Mononuclear cell (primary cell): Measurements from ENCODE around the gene GRXCR2. TPM values are rescaled to one million over a fixed set of nuclear protein-coding genes. Genes with fewer than 3 reads are reported as not detected.
"Not testable (repeated sequence)": the region's sequence is repeated elsewhere in the genome, so short reads cannot be mapped to it uniquely, and the experiment has no call there.

Experiments used
- H3K27me3 ChIP-seq: 2 replicates; pipeline ENCODE4 v1.6.0; 2011; ENCODE audit warnings: low read length, control low read depth; ENCODE audit not compliant: insufficient read depth
- H3K4me1 ChIP-seq: 2 replicates; pipeline ENCODE4 v1.5.1; 2011; ENCODE audit warnings: mild to moderate bottlenecking, low read length, control low read depth; ENCODE audit not compliant: insufficient read depth
- H3K4me3 ChIP-seq: 2 replicates; pipeline ENCODE4 v1.5.1; 2011; ENCODE audit warnings: mild to moderate bottlenecking, low read length, moderate library complexity
- H3K9me3 ChIP-seq: 2 replicates; pipeline ENCODE4 v1.5.1; 2011; ENCODE audit warnings: low read depth, mild to moderate bottlenecking, control low read depth, low read length
- total RNA-seq: library from RNA; depleted of rRNA; stranded (reverse); fragments of >200 nt; gene quantifications from one replicate; pipeline ENCODE4 v1.2.3, GENCODE V29; 2012

The GRXCR2 gene
- total RNA-seq, 1 donor = not detected

DNA sequence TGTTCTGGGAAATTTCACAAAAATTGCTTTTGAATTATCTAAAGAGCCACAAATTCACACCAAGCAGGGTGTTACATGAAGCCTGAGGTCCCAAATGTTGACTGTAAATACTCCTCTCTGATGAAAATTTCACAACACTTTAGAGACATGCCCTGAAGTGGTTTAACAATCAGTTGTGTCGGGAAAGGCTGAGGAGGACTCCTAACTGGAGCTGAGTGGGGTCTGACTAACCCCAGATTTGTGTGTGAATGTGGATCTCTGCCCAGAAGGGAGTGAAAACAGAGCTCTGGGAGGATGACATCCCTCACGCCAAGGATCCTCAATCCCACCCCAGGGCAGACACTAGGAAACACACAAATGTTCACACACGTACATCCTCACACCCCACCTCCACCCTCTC is 31.1 kb upstream of the GRXCR2 start:
- H3K4me3 ChIP-seq = no peak overlapping the region
- H3K27me3 ChIP-seq = no peaks in the 10 kb centered on the region
- no peaks in the 10 kb centered on the region for H3K9me3 ChIP-seq
- H3K4me1 ChIP-seq = no peaks in the 10 kb centered on the region

GRCh38 chr5:145903113-145903512 is 30.3 kb upstream of the GRXCR2 start:
- Histone ChIP-seq H3K9me3 (no peaks in the 10 kb centered on the region), H3K27me3 (no peaks in the 10 kb centered on the region), H3K4me1 (no peaks in the 10 kb centered on the region), H3K4me3 (no peak overlapping the region)

DNA sequence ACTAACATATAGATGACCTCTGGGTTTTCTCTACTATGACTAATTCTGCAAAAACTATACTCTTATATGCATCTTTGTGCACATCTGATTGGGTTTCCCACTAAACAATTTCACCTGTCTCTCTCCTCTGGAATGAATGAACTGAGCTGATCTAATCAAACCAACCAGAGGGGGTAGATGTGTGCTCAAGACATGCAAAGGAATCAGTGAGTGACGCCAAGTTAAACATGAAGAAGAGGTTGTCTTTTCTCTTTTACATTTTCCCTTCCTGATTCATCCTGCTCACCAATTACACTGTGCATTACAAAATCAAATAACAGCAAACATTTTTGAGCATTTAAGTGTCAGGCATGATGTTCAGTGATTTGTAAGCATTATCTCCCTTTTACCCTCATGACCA is 29.6 kb upstream of the GRXCR2 start:
- H3K4me1 ChIP-seq = no peaks in the 10 kb centered on the region
- H3K4me3 ChIP-seq = no peak overlapping the region
- no peaks in the 10 kb centered on the region for H3K9me3 ChIP-seq
- no peaks in the 10 kb centered on the region for H3K27me3 ChIP-seq

DNA sequence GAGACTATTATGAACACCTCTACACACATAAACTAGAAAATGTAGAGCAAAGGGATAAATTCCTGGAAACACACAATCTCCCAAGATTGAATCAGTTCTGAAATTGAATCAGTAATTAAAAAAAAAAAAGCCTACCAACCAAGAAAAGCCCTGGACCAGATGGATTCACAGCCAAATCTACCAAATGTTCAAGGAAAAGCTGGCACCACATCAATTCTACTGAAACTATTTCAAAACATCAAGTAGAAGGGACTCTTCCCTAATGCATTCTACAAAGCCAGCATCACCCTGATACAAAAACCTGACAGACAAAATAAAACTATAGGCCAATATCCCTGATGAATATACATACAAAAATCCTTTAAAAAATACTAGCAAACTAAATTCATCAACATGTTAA is 25.4 kb upstream of the GRXCR2 start:
- H3K27me3 ChIP-seq = no peaks in the 10 kb centered on the region
- no peaks in the 10 kb centered on the region for H3K9me3 ChIP-seq
- H3K4me3 ChIP-seq = no peak overlapping the region
- H3K4me1 ChIP-seq = no peaks in the 10 kb centered on the region

- H3K4me1 ChIP-seq, H3K27me3 ChIP-seq, H3K9me3 ChIP-seq, H3K4me3 ChIP-seq: not testable (repeated sequence)
Measured at GRCh38 chr5:145891378-145891777, 18.6 kb upstream of the GRXCR2 start.

- H3K27me3 ChIP-seq = peaks cover 2% of the 10 kb centered on the region
Measured at GRCh38 chr5:145889611-145890010, 16.8 kb upstream of the GRXCR2 start.

DNA sequence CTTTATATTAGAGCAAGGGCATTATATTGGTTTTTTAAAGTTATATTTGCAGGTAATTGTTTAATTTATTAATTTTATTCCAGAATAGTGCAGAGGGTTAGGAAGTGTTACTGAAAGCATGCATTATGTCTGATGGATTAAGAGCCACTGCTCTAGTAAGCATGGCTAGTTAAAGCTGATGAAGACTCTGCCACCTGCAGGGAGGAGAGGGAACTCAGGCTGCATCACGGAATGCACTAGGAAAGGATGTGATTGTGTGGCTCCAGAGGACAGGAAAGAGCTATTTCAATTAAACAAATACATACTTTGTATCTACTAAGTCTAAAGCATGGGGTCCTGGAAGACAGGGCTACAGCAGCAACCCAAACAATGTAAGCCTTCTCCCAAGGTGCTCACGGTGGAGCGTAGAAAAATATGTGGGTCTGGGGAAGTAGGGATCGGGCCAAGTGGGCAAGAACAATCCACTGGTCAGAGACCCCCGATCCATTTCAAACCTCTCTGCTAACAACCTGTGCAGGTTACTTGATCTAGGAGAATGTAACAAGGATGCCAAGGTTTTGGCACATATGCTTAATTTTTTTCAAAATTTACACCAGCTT is 15.3 kb upstream of the GRXCR2 start:
- no peaks in the 10 kb centered on the region for H3K4me1 ChIP-seq
- H3K27me3 ChIP-seq = peaks cover 2% of the 10 kb centered on the region
- H3K4me3 ChIP-seq = no peak overlapping the region
- no peaks in the 10 kb centered on the region for H3K9me3 ChIP-seq

More at GRCh38 chr5:145889611-145890010, 16.8 kb upstream of the GRXCR2 start:
- H3K4me3 ChIP-seq = no peak overlapping the region
- no peaks in the 10 kb centered on the region for H3K4me1 ChIP-seq
- no peaks in the 10 kb centered on the region for H3K9me3 ChIP-seq

- H3K9me3 ChIP-seq = no peaks in the 10 kb centered on the region
- no peaks in the 10 kb centered on the region for H3K4me1 ChIP-seq
- peaks cover 2% of the 10 kb centered on the region for H3K27me3 ChIP-seq
- H3K4me3 ChIP-seq = no peak overlapping the region
Measured at GRCh38 chr5:145887217-145887616, 14.4 kb upstream of the GRXCR2 start.

DNA sequence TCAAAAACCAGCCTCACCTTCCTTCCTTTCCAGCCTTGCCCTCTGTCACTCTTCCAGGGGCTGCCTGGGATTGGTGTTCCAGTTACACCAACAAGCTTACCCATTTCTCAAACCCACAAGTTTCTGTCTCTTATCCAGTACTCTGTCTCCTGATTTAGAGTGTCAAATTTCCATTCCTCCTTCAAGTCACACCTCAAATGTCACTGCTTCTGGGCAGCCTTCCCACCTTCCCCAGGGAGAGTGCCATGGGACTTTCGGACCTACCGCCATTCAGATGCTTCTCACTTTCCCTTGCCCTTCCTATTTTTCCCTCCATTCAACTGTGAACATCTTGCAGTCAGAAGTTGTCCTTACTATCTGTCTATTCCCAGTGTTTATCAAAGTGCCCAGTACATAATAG is 2.0 kb upstream of the GRXCR2 start:
- Histone ChIP-seq H3K4me1 (no peaks in the 10 kb centered on the region), H3K9me3 (no peaks in the 10 kb centered on the region), H3K4me3 (no peak overlapping the region), H3K27me3 (no peaks in the 10 kb centered on the region)

DNA sequence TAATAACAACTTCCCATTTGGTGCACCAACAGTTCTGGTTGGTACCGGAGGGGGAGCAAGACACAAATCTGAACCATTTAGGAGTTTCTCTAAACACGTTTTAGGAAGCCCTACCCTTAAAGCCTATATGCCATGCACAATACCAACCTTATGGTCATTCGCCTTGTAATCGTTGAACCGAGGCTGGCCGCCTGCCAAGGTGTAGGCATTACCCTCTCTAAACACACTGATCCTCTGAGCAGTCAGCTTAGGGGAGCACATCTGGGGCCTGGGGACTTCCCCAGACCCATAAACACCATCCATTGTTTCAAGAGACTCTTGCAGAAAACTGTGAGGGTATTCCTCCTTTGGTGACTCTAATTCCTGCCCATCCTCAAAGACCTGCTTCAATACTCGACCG is 328 bp downstream of the GRXCR2 start:
- Histone ChIP-seq H3K9me3 (no peaks in the 10 kb centered on the region), H3K4me3 (no peak overlapping the region), H3K4me1 (no peaks in the 10 kb centered on the region), H3K27me3 (no peaks in the 10 kb centered on the region)

DNA sequence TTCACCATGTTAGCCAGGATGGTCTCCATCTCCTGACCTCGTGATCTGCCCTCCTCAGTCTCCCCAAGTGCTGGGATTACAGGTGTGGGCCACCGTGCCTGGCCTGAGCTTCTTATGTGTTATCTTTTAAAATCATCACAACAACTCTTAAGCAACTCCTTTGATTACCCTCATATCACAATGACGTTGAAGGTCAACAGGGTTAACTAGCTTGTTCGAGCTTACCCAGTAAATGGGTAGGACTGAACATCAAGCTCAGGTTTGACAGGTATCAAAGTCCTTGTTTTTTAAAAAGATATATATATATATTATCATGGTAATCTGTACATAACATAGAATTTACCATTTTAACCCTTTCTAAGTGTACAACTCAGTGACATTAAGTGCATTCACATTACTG is 3.1 kb downstream of the GRXCR2 start:
- Histone ChIP-seq H3K4me3 (no peak overlapping the region), H3K9me3 (no peaks in the 10 kb centered on the region), H3K4me1 (no peaks in the 10 kb centered on the region), H3K27me3 (no peaks in the 10 kb centered on the region)

DNA sequence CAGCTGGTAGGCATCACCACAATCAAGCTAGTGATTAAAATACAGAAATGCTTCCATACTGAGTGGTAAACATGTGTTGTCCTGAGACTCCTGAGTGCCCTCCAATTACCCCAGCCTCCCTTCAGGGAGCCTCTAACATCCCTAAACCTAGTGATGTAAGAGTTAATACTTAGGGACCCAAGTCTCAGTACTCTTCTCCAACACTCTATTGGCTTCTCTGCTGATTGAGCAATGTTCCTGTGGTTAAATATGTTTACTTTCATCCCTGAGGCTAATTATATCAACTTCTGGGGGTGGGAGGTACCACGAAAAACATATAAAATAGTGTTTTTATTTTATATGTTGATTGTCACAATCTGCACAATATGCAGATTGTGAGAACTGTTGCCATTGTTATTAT is 5.0 kb downstream of the GRXCR2 start:
- Histone ChIP-seq H3K4me3 (no peak overlapping the region), H3K27me3 (no peaks in the 10 kb centered on the region), H3K4me1 (no peaks in the 10 kb centered on the region), H3K9me3 (no peaks in the 10 kb centered on the region)

- not testable (repeated sequence) for H3K4me3 ChIP-seq, H3K27me3 ChIP-seq, H3K4me1 ChIP-seq, H3K9me3 ChIP-seq
Measured at GRCh38 chr5:145864432-145864831, 8.4 kb downstream of the GRXCR2 start.

- Histone ChIP-seq H3K9me3 (no peaks in the 10 kb centered on the region), H3K27me3 (no peaks in the 10 kb centered on the region), H3K4me1 (no peaks in the 10 kb centered on the region)
Measured at GRCh38 chr5:145863003-145863402, 9.8 kb downstream of the GRXCR2 start.

GRCh38 chr5:145859897-145860296 is 12.9 kb downstream of the GRXCR2 start:
- Histone ChIP-seq H3K4me3 (no peak overlapping the region), H3K9me3 (no peaks in the 10 kb centered on the region), H3K4me1 (peaks cover 6% of the 10 kb centered on the region), H3K27me3 (no peaks in the 10 kb centered on the region)

More at GRCh38 chr5:145863003-145863402, 9.8 kb downstream of the GRXCR2 start:
- no peak overlapping the region for H3K4me3 ChIP-seq

GRCh38 chr5:145859453-145859852 is 13.4 kb downstream of the GRXCR2 start:
- no peaks in the 10 kb centered on the region for H3K9me3 ChIP-seq
- no peaks in the 10 kb centered on the region for H3K27me3 ChIP-seq
- H3K4me1 ChIP-seq = peaks cover 6% of the 10 kb centered on the region
- H3K4me3 ChIP-seq = no peak overlapping the region
